Suprapubic skin (tissue), 4 donors: ENCODE measurements around the gene OPN3. TPM values are rescaled to one million over a fixed set of nuclear protein-coding genes. Genes with fewer than 3 reads are reported as not detected.

Experiments used
- DNase-seq, 2 donors: peaks; one replicate each; pipeline ENCODE4 v3.0.0-alpha.2; 2019; ENCODE audit warnings: low spot score in 2 of 2
- H3K27ac ChIP-seq: fragments of 200-600 bp; sonication (generic); one replicate; pipeline ENCODE4 v1.5.1; 2019
- H3K27me3 ChIP-seq: fragments of 200-600 bp; sonication (generic); one replicate; pipeline ENCODE4 v1.5.1; 2019
- H3K36me3 ChIP-seq: fragments of 200-600 bp; sonication (generic); one replicate; pipeline ENCODE4 v1.5.1; 2019
- H3K4me1 ChIP-seq: fragments of 200-600 bp; sonication (generic); one replicate; pipeline ENCODE4 v1.5.1; 2019
- H3K4me3 ChIP-seq: fragments of 200-600 bp; sonication (generic); one replicate; pipeline ENCODE4 v1.5.1; 2019; ENCODE audit warnings: mild to moderate bottlenecking
- H3K9me3 ChIP-seq: fragments of 200-600 bp; sonication (generic); one replicate; pipeline ENCODE4 v1.5.1; 2019
- EP300 ChIP-seq: sonication (generic); formaldehyde crosslinking; IDR thresholded peaks from one replicate; pipeline ENCODE4 v1.6.1; 2017; ENCODE audit warnings: antibody characterized with exemption
- POLR2A ChIP-seq, 2 donors: fragments of 450-650 bp; IDR thresholded peaks; one replicate each; pipeline ENCODE4 v1.6.1; 2017; ENCODE audit warnings: antibody characterized with exemption in 2 of 2, mild to moderate bottlenecking in 2 of 2, moderate library complexity in 2 of 2
- POLR2AphosphoS5 ChIP-seq, 3 donors: sonication (generic); formaldehyde crosslinking; IDR thresholded peaks; one replicate each; pipeline ENCODE4 v1.6.1; 2017; ENCODE audit warnings: antibody characterized with exemption in 3 of 3
- WGBS: methylation state at CpG from one replicate; pipeline ENCODE4 v1.1.5; 2018; 5-methylcytosine and 5-hydroxymethylcytosine counted together
- total RNA-seq, 4 donors: library from RNA; depleted of rRNA; stranded (reverse); fragments of >200 nt; gene quantifications; one replicate each; pipeline ENCODE4 v1.1.0, GENCODE V29; 2016
- TF ChIP-seq, protein P1 (sequence below), 2 donors: fragments of 200-600 bp in 1 of 2; fragments of 450-650 bp in 1 of 2; sonication (generic) in 1 of 2; IDR thresholded peaks; one replicate each; pipeline ENCODE4 v1.5.1; 2016 to 2019; ENCODE audit warnings: antibody characterized with exemption in 2 of 2, mild to moderate bottlenecking in 1 of 2, moderate library complexity in 1 of 2

OPN3 gene
- total RNA-seq, 4 donors from 2014 or later: 16.9 to 41.8 (median 28.4) TPM

DNA sequence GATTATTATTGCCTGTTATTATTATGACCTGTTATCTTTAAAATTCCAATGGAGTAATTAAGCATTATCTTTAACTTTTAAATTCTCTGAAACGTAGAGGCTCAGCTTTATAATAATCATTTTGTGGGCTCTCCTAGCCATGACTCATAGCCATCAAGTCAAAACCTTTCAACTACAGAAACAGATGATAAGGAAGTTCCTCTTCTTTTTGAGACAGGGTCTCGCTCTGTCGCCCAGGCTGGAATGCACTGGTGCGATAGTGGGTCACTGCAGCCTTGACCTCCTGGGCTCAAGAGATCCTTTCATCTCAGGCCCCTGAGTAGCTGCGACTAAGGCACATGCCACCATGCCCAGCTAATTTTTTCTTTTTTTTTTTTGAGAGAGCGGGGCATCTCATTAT, 43.5 kb downstream of the OPN3 start:
- WGBS: 87% methylated on average over 6 of the region's 6 CpGs
- no peaks in the 10 kb centered on the region for H3K4me1 ChIP-seq
- H3K27ac ChIP-seq: no peak overlapping the region
- no peaks in the 10 kb centered on the region for H3K27me3 ChIP-seq
- H3K36me3 ChIP-seq: no peaks in the 10 kb centered on the region
- TF ChIP-seq POLR2AphosphoS5 (IDR thresholded peaks at IDR 0.05) (no peak), EP300 (no peak), POLR2A (IDR thresholded peaks at IDR 0.05) (no peak)
- TF ChIP-seq, protein P1, sequence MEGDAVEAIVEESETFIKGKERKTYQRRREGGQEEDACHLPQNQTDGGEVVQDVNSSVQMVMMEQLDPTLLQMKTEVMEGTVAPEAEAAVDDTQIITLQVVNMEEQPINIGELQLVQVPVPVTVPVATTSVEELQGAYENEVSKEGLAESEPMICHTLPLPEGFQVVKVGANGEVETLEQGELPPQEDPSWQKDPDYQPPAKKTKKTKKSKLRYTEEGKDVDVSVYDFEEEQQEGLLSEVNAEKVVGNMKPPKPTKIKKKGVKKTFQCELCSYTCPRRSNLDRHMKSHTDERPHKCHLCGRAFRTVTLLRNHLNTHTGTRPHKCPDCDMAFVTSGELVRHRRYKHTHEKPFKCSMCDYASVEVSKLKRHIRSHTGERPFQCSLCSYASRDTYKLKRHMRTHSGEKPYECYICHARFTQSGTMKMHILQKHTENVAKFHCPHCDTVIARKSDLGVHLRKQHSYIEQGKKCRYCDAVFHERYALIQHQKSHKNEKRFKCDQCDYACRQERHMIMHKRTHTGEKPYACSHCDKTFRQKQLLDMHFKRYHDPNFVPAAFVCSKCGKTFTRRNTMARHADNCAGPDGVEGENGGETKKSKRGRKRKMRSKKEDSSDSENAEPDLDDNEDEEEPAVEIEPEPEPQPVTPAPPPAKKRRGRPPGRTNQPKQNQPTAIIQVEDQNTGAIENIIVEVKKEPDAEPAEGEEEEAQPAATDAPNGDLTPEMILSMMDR (IDR thresholded peaks at IDR 0.05): no peak
- DNase-seq: no peak
- H3K4me3 ChIP-seq: no peak overlapping the region
- H3K9me3 ChIP-seq: no peaks in the 10 kb centered on the region

DNA sequence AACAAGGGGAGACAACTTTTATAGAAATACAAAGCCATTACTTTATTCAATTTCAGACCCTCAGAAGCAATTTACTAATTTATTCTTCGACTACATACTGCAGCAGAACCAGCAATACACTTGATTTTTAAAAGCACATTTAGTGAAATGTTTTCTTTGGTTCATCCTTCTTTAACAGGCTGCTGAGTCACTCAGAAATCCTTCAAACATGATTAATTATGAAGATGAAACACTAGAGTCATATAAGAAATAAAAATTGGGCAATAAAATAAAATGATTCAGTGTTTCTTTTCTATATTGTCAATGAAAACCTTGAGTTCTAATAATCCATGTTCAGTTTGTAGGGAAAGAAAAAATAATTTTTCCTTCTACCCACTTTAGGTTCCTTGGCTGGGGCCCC, 47.0 kb downstream of the OPN3 start:
- no peak overlapping the region for H3K4me3 ChIP-seq
- H3K9me3 ChIP-seq: no peaks in the 10 kb centered on the region
- no peak for DNase-seq
- H3K27me3 ChIP-seq: no peaks in the 10 kb centered on the region
- no peaks in the 10 kb centered on the region for H3K36me3 ChIP-seq
- H3K27ac ChIP-seq: no peak overlapping the region
- WGBS: 90% methylated on average over 1 of the region's 1 CpG
- TF ChIP-seq, protein P1 (IDR thresholded peaks at IDR 0.05): no peak
- TF ChIP-seq POLR2AphosphoS5 (IDR thresholded peaks at IDR 0.05): no peak
- TF ChIP-seq POLR2A (IDR thresholded peaks at IDR 0.05): no peak
- TF ChIP-seq EP300: no peak
- H3K4me1 ChIP-seq: no peaks in the 10 kb centered on the region

DNA sequence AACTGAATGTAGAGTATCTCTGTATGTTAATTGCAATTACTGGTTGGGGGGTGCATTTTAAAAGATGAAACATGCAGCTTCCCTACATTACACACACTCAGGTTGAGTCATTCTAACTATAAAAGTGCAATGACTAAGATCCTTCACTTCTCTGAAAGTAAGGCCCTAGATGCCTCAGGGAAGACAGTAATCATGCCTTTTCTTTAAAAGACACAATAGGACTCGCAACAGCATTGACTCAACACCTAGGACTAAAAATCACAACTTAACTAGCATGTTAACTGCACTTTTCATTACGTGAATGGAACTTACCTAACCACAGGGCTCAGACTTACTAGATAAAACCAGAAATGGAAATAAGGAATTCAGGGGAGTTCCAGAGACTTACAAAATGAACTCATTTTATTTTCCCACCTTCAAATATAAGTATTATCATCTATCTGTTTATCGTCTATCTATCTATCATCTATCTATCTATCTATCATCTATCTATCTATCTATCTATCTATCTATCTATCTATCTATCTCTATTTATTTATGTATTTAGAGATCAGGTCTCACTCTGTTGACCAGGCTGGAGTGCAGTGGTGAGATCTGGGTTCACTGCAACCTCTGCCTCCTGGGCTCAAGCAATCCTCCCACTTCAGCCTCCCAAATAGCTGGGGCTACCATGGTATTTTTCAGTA, 47.8 kb downstream of the OPN3 start:
- no peaks in the 10 kb centered on the region for H3K36me3 ChIP-seq
- no peak for TF ChIP-seq POLR2AphosphoS5 (IDR thresholded peaks at IDR 0.05)
- TF ChIP-seq POLR2A (IDR thresholded peaks at IDR 0.05): no peak
- TF ChIP-seq, protein P1 (IDR thresholded peaks at IDR 0.05): no peak
- no peak for TF ChIP-seq EP300
- no peak overlapping the region for H3K4me3 ChIP-seq
- H3K9me3 ChIP-seq: no peaks in the 10 kb centered on the region
- 66% methylated on average over 3 of the region's 3 CpGs for WGBS
- DNase-seq: no peak
- no peaks in the 10 kb centered on the region for H3K4me1 ChIP-seq
- no peak overlapping the region for H3K27ac ChIP-seq
- H3K27me3 ChIP-seq: no peaks in the 10 kb centered on the region

DNA sequence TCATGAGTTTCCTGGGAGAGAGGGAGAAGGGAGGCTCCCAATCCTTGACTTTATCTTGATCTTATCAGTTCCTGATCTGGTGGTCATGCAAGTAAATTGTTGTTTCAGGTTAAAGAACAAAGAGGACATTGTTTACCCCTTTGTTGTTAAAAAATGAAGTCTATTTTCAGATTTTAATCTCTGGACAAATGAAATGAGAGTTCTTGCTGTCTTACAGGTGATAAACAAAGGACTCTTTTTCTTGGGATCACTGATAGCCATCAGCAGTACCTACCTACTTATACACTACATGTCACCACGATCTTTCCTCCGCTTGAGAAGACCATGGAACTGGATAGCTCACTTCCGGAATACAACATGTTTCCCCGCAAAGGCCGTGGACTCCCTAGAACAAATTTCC, 48.4 kb downstream of the OPN3 start:
- no peaks in the 10 kb centered on the region for H3K36me3 ChIP-seq
- WGBS: 84% methylated on average over 5 of the region's 5 CpGs
- no peak overlapping the region for H3K27ac ChIP-seq
- no peaks in the 10 kb centered on the region for H3K4me1 ChIP-seq
- no peaks in the 10 kb centered on the region for H3K9me3 ChIP-seq
- H3K4me3 ChIP-seq: no peak overlapping the region
- TF ChIP-seq POLR2AphosphoS5 (IDR thresholded peaks at IDR 0.05) (no peak), EP300 (no peak), POLR2A (IDR thresholded peaks at IDR 0.05) (no peak)
- TF ChIP-seq, protein P1 (IDR thresholded peaks at IDR 0.05): no peak
- no peak for DNase-seq
- H3K27me3 ChIP-seq: no peaks in the 10 kb centered on the region

DNA sequence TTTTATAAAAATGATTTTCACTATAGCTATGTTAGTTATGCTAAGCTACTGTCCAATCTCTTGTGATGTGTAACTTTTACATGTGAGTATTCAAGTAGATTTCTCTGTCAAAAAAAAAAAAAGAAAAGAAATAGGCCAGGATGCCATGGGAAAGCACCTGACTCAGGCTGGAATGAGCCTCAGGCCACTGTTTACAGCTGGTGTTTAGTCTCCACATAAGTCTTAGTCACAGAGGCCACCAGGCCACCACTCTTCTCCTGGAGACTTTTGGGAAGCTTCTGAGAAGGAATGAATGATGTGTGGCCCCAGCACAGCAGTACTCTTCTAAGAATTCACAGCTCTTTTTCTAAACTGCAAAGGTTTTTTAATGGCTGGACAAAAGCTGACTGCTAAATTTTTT, 48.9 kb downstream of the OPN3 start:
- Histone ChIP-seq H3K27ac (no peak overlapping the region), H3K9me3 (no peaks in the 10 kb centered on the region), H3K4me1 (no peaks in the 10 kb centered on the region), H3K27me3 (no peaks in the 10 kb centered on the region), H3K36me3 (no peaks in the 10 kb centered on the region), H3K4me3 (no peak overlapping the region)
- TF ChIP-seq, protein P1 (IDR thresholded peaks at IDR 0.05): no peak
- no peak for TF ChIP-seq POLR2A (IDR thresholded peaks at IDR 0.05)
- no peak for TF ChIP-seq EP300
- no peak for TF ChIP-seq POLR2AphosphoS5 (IDR thresholded peaks at IDR 0.05)
- no peak for DNase-seq
